GM23338 (cell line): Measurements from ENCODE around the gene MPP2. TPM values are rescaled to one million over a fixed set of nuclear protein-coding genes. Genes with fewer than 3 reads are reported as not detected.
A peak's percentile ranks its signal among the peaks of the same experiment; 100 is the strongest.

ENCODE experiments used
- ATAC-seq: fragments of 200-7000 bp; cut with Tn5 transposase; 3 replicates; pipeline ENCODE4 v1.9.1; 2020
- DNase-seq: peaks from one replicate; pipeline ENCODE4 v3.0.0-alpha.2; 2015; ENCODE audit warnings: low spot score
- H2AFZ ChIP-seq: fragments of 200-600 bp; sonication (generic); 2 replicates; pipeline ENCODE4 v1.8.0; 2016; ENCODE audit warnings: antibody characterized with exemption, mild to moderate bottlenecking, moderate library complexity
- H3F3A ChIP-seq: fragments of 200-600 bp; sonication (generic); replicated peaks from 2 replicates; pipeline ENCODE4 v1.8.0; 2017; ENCODE audit warnings: antibody characterized with exemption, mixed run types, low read depth
- H3K27ac ChIP-seq: fragments of 200-600 bp; sonication (generic); 2 replicates; pipeline ENCODE4 v1.6.1; 2016; ENCODE audit warnings: low read depth
- H3K27me3 ChIP-seq: fragments of 200-600 bp; sonication (generic); 2 replicates; pipeline ENCODE4 v1.8.0; 2016; ENCODE audit warnings: mild to moderate bottlenecking, mixed run types, moderate library complexity; ENCODE audit not compliant: insufficient read depth
- H3K36me3 ChIP-seq: fragments of 200-600 bp; sonication (generic); 2 replicates; pipeline ENCODE4 v1.8.0; 2016; ENCODE audit warnings: mild to moderate bottlenecking; ENCODE audit not compliant: insufficient read depth
- H3K4me1 ChIP-seq: fragments of 200-600 bp; sonication (generic); 2 replicates; pipeline ENCODE4 v1.8.0; 2016; ENCODE audit warnings: mild to moderate bottlenecking, moderate library complexity; ENCODE audit not compliant: insufficient read depth
- H3K4me2 ChIP-seq: fragments of 200-600 bp; sonication (generic); 2 replicates; pipeline ENCODE4 v1.7.1; 2017; ENCODE audit warnings: mixed run types
- H3K4me3 ChIP-seq: fragments of 200-600 bp; sonication (generic); 2 replicates; pipeline ENCODE4 v1.6.1; 2016; ENCODE audit warnings: mixed run types
- H3K79me2 ChIP-seq: fragments of 200-600 bp; sonication (generic); replicated peaks from 2 replicates; pipeline ENCODE4 v1.8.0; 2017; ENCODE audit warnings: mild to moderate bottlenecking; ENCODE audit not compliant: insufficient read depth
- H3K9me2 ChIP-seq: fragments of 200-600 bp; sonication (generic); 2 replicates; pipeline ENCODE4 v1.8.0; 2017; ENCODE audit not compliant: insufficient read depth
- H4K20me1 ChIP-seq: fragments of 200-600 bp; sonication (generic); replicated peaks from 2 replicates; pipeline ENCODE4 v1.8.0; 2017; ENCODE audit warnings: mild to moderate bottlenecking; ENCODE audit not compliant: insufficient read depth
- H3K27ac Mint-ChIP-seq: 2 replicates; pipeline ENCODE4 v1.8.0; 2020; ENCODE audit warnings: inconsistent platforms, mild to moderate bottlenecking, moderate library complexity, mixed read lengths
- H3K27me3 Mint-ChIP-seq: 3 replicates; pipeline ENCODE4 v1.8.0; 2022; ENCODE audit warnings: low read depth, mild to moderate bottlenecking, moderate library complexity, mixed read lengths, inconsistent platforms; ENCODE audit not compliant: insufficient read depth, poor library complexity
- H3K36me3 Mint-ChIP-seq: 3 replicates; pipeline ENCODE4 v1.8.0; 2021; ENCODE audit warnings: low read depth, mild to moderate bottlenecking, inconsistent platforms, moderate library complexity, mixed read lengths
- H3K4me1 Mint-ChIP-seq: 3 replicates; pipeline ENCODE4 v1.8.0; 2020; ENCODE audit warnings: mild to moderate bottlenecking, inconsistent platforms, mixed read lengths
- H3K4me3 Mint-ChIP-seq: 3 replicates; pipeline ENCODE4 v1.8.0; 2021; ENCODE audit warnings: moderate library complexity, mild to moderate bottlenecking, inconsistent platforms, mixed read lengths
- H3K9me3 Mint-ChIP-seq: 3 replicates; pipeline ENCODE4 v1.8.0; 2020; ENCODE audit warnings: moderate library complexity, mild to moderate bottlenecking, inconsistent platforms, mixed read lengths
- CREB1 ChIP-seq: fragments of 250-450 bp; sonication (Bioruptor Pico); IDR thresholded peaks from 2 replicates; pipeline ENCODE4 v1.5.0; 2020; ENCODE audit warnings: low read depth, mild to moderate bottlenecking, moderate library complexity
- EZH2 ChIP-seq: fragments of 200-600 bp; sonication (generic); IDR thresholded peaks from one replicate; pipeline ENCODE4 v1.8.0; 2017; ENCODE audit warnings: antibody characterized with exemption, mild to moderate bottlenecking, low read depth; ENCODE audit not compliant: unreplicated experiment
- JUNB ChIP-seq: IDR thresholded peaks from one replicate; pipeline ENCODE4 v1.6.1; 2016; ENCODE audit warnings: antibody characterized with exemption; ENCODE audit not compliant: unreplicated experiment
- NANOG ChIP-seq: IDR thresholded peaks from 2 replicates; pipeline ENCODE4 v1.6.1; 2016; ENCODE audit warnings: antibody characterized with exemption, borderline replicate concordance
- REST ChIP-seq: IDR thresholded peaks from one replicate; pipeline ENCODE4 v1.6.1; 2018; ENCODE audit warnings: antibody characterized with exemption; ENCODE audit not compliant: unreplicated experiment
- STAT1 ChIP-seq: IDR thresholded peaks from one replicate; pipeline ENCODE4 v1.6.1; 2016; ENCODE audit warnings: antibody characterized with exemption; ENCODE audit not compliant: unreplicated experiment
- polyA plus RNA-seq: library from polyadenylated mRNA; unstranded; fragments of >200 nt; fragmentation: Nextera tagmentation; extraction: Ambion mirVana; gene quantifications from 2 replicates; pipeline ENCODE4 v1.2.1, GENCODE V29; 2016
- total RNA-seq: library from RNA; depleted of rRNA; stranded (reverse); fragments of >200 nt; shearing (Covaris generic); gene quantifications from 2 replicates; pipeline ENCODE4 v1.2.3, GENCODE V29; 2014
- TF ChIP-seq, protein P1 (sequence below), 2 experiments: fragments of 200-600 bp in 1 of 2; sonication (generic) in 1 of 2; conservative IDR thresholded peaks; 2 replicates each; pipeline versions ENCODE4 v1.5.1 to v1.6.1; 2016 to 2017; ENCODE audit warnings: antibody characterized with exemption in 2 of 2, low read depth in 2 of 2, mild to moderate bottlenecking in 2 of 2, moderate library complexity in 1 of 2

The MPP2 gene
- total and polyA plus RNA-seq, 2 experiments from 2014 or later, result 7.8 to 20.7 TPM

DNA sequence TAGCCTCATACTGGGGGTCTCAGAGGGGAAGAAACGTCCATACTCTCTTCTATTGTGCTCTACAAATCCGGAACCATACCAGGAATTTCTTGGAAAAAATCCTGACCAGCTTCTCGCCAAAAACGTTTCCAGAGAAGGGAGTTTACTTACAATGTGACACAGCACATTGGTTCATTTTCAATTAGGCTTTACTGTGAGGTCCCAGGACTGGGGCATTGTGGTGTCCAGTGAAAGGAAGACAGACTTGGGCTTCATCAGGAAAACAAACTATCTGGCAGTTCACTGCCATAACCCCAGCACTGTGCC is 14.7 kb downstream of the MPP2 start (continued):
- TF ChIP-seq, protein P1, sequence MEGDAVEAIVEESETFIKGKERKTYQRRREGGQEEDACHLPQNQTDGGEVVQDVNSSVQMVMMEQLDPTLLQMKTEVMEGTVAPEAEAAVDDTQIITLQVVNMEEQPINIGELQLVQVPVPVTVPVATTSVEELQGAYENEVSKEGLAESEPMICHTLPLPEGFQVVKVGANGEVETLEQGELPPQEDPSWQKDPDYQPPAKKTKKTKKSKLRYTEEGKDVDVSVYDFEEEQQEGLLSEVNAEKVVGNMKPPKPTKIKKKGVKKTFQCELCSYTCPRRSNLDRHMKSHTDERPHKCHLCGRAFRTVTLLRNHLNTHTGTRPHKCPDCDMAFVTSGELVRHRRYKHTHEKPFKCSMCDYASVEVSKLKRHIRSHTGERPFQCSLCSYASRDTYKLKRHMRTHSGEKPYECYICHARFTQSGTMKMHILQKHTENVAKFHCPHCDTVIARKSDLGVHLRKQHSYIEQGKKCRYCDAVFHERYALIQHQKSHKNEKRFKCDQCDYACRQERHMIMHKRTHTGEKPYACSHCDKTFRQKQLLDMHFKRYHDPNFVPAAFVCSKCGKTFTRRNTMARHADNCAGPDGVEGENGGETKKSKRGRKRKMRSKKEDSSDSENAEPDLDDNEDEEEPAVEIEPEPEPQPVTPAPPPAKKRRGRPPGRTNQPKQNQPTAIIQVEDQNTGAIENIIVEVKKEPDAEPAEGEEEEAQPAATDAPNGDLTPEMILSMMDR (conservative IDR thresholded peaks at IDR 0.05; ENCODE audit: low read depth in 2 of 2), result no peak
- TF ChIP-seq REST, result no peak
- no peak for TF ChIP-seq EZH2
- no peak for TF ChIP-seq STAT1

- H3K27ac ChIP-seq, result peak overlapping the region; percentile 80
Observed at GRCh38 chr17:43891851-43892646, 15.3 kb downstream of the MPP2 start.

More at GRCh38 chr17:43891851-43892646, 15.3 kb downstream of the MPP2 start:
- Mint-ChIP-seq H3K36me3 (peaks cover 34% of the 10 kb centered on the region), H3K9me3 (no peaks in the 10 kb centered on the region; the same call in 2 of the 3 replicates), H3K4me3 (peak overlapping the region; percentile 38; the same call in 2 of the 3 replicates), H3K4me1 (peaks cover 30% of the 10 kb centered on the region), H3K27ac (peak overlapping the region; percentile 87), H3K27me3 (no peaks in the 10 kb centered on the region)
- peak overlapping the region; percentile 71 for H3K4me2 ChIP-seq
- H3K9me2 ChIP-seq, result no peaks in the 10 kb centered on the region
- no peaks in the 10 kb centered on the region; the same call in 1 of the 2 replicates for H4K20me1 ChIP-seq
- peak; percentile 53 for DNase-seq
- H3K4me3 ChIP-seq, result peak overlapping the region; percentile 30
- H3F3A ChIP-seq, result peaks cover 4% of the 10 kb centered on the region; the same call in 1 of the 2 replicates
- TF ChIP-seq REST (no peak), JUNB (no peak), NANOG (0 out of 2 replicates have a peak, but pooled peaks have one; percentile 37), CREB1 (no peak)
- TF ChIP-seq, protein P1 (conservative IDR thresholded peaks at IDR 0.05; ENCODE audit: low read depth in 2 of 2), result no peak
- no peaks in the 10 kb centered on the region; the same call in 1 of the 2 replicates for H3K79me2 ChIP-seq
- H3K27me3 ChIP-seq, result no peaks in the 10 kb centered on the region
- H2AFZ ChIP-seq, result no peak overlapping the region
- ATAC-seq, result peak; percentile 91
- H3K36me3 ChIP-seq, result no peaks in the 10 kb centered on the region
- H3K4me1 ChIP-seq, result peaks cover 28% of the 10 kb centered on the region
